CD4-positive, alpha-beta T cell treated with Interferon gamma for 1 hour (primary cell): ENCODE results near the gene ACAP2.

Experiments
- DNase-seq: peaks from one replicate; pipeline ENCODE4 v3.0.0-alpha.2; 2020

The ACAP2 gene

GRCh38 chr3:195259154-195259474 is 183.7 kb downstream of the ACAP2 start:
- no peak for DNase-seq

DNA sequence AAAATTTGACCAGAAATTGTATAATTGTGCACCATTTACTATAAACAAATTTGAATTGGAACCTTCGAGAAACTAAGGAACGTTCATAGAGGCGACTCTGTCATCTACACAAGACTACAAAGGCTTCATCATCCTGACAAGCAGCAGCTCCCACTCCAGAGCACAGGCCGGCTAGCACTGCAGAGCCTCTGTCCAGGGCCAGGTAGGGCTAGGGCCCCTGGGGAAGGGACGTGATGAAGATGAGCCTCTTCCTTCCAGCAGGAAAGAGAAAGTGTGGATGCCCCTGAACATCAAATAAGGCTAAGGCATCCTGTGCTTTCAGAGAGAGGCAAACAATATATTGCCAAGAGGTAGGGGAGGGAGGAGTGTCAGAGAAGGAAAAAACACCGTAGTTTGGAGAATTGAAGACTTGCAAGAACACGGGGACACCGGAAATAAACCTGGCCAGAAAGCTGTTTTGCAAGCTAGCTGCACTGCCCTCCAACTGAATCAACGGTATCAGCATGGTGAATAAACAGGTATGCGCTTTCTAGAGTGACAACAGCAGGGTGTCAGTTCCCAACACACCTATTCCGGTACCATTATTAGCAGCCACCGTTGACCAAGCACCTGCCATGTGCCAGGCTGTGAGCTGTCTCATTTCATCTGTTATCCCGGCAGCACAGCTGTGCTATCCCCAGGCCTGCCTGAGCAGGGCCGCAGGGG is 184.2 kb downstream of the ACAP2 start:
- DNase-seq: no peak

- DNase-seq: no peak
Measured at GRCh38 chr3:195257454-195258448, 185.1 kb downstream of the ACAP2 start.

- no peak for DNase-seq
Measured at GRCh38 chr3:195256639-195257453, 186.0 kb downstream of the ACAP2 start.

DNA sequence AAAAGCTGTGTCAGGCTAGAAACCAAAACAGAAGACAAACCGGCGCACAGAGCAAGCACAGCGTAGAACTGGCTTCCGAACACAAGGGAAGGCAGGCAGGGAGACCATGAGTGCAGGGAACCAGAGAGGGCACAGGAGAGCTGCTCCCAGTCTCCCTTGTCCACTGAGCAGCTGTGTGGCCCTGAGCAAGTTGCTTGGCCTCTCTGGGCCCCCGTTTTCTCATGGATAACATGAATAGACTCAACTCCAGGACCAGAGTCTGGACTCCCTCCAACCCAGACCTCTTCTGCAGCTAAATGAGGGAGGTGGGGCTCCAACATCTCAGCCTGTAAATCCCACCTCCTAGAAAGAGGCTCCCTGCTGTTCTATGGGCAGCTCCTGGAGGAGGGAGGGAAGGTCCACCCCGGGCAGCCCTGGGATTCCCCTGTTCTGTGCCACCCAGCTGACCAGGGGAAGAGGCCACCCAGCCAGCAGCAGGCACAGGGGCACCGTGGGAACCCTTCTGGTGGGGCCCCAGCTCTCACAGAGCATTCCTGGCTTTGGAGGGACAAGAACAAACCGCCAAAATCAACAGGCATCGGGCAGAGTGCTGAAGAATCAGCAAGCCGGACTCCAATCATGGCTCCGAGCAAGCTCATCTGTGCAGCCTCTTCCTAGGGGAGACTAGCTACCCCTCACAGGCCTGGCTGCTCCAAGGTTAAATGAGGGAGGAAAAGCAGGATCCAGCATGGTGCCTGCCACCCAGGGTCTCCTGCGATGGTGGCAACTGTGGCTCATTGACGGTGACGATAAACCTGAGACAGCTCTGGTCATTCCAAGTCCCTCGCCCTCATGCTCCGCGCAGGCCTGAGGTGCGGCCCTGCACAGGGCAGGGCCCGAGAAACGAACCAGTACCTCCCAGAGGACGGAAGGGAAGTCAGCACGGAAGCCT is 187.0 kb downstream of the ACAP2 start:
- DNase-seq: no peak

DNA sequence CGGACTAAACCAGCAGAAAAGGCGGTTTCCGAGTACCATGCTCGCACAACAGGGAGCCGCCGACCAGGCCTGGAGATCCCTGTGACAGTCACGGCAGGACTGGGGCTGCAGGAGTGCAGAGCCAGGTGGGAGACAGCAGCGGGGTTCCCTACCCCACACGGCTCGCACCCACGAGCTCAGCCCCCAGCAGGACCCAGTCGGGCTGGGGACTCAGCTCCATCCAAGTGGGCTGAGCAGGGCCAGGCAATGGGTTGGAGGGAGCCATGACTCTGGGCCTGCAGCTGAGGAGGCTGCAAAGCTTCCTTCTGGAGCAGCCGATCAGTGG is 187.7 kb downstream of the ACAP2 start:
- DNase-seq: no peak

- DNase-seq: no peak
Measured at GRCh38 chr3:195254454-195255175, 188.2 kb downstream of the ACAP2 start.

DNA sequence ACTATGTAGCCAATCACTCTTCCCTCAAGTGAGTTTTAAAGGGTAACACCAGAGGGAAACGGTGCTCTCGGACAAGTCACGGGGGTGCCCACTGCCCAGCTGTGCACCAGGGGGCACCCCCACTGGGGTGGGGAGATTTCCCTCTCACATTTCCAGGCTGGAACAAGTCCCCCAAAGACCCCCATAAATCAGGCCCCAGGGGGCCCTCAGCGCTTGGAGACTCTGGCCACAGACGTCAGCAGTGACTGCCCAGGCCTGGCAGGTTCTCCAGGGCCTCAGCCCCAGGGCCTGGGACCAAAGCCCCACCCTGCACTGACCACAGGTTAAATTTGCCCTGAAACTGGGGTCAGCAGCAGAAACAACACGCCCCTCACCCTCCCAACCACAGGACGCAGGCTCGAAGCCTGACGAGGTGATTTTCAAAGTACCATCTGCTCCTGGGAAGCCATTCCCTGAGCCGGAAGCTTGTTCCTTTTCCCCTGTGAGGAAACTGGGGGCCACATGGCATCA is 188.8 kb downstream of the ACAP2 start:
- DNase-seq: no peak

- no peak for DNase-seq
Measured at GRCh38 chr3:195251336-195252065, 191.3 kb downstream of the ACAP2 start.

DNA sequence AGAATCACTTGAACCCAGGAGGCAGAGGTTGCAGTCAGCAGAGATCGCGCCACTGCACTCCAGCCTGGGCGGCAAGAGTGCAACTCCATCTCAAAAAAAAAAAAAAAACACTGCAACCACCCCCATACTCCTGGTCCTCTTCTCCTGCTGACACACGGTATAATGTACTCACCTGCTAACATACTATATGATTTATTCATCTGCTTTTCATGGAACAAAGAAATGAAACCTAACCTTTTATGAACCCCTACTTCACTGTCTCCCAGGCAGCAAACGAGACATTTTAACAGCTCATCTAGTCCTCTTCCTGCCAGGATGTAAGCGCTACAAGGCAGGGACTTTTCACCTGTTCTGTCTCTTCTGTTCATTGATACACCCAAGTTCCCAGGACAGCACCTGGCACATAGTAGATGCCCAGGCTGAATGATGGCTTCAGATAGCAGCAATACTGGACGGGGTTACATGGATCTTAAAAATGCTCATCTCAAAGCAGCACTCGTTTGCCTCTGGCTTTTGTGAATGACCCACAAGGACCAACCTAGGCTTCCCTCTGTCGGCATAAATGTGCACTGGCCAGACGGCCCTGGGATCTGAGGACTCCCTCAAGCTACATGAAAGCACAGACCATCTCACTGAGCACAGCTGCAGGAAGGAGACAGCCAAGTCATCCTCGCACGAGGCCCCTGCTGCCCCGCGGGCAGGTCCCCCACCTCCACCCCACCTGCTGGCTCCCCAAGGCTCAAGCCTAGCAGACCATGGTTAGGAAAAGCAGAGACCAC is 192.2 kb downstream of the ACAP2 start:
- DNase-seq: no peak

DNA sequence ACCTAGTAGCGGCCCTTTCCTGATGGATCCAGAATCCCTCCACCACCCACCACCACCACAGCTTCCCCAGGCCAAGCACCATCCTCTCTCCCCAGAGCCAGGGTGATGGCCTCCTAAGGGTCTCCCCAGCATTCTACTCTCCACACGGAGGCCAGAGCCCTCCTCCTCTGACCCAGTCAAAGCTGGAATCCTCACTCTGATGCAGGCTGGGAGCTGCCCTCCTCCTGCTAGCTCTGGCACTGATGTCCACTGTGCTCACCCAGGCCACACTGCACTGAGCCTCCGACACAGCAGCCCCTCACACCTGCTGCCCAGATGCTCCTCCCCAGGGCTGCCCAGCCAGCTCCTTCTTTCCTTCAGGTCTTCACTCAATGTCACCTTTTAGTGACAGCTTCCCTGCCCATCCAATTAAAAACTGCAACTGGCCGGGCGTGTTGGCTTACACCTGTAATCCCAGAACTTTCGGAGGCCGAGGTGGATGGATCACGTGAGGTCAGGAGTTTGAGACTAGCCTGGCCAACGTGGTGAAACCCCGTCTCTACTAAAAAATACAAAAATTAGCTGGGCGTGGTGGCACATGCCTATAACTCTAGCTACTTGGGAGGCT is 192.9 kb downstream of the ACAP2 start:
- no peak for DNase-seq

- no peak for DNase-seq
Measured at GRCh38 chr3:195249057-195249770, 193.6 kb downstream of the ACAP2 start.

GRCh38 chr3:195248281-195248680 is 194.5 kb downstream of the ACAP2 start:
- DNase-seq: no peak

GRCh38 chr3:195247863-195248189 is 195.0 kb downstream of the ACAP2 start:
- no peak for DNase-seq

GRCh38 chr3:195247086-195247862 is 195.5 kb downstream of the ACAP2 start:
- DNase-seq: no peak

- DNase-seq: no peak
Measured at GRCh38 chr3:195246581-195246995, 196.2 kb downstream of the ACAP2 start.

- DNase-seq: no peak
Measured at GRCh38 chr3:195245531-195245951, 197.3 kb downstream of the ACAP2 start.
